Measurements from ENCODE around the gene HOXB5. TPM values are rescaled to one million over a fixed set of nuclear protein-coding genes. Genes with fewer than 3 reads are reported as not detected.

HOXB5 gene
- total and polyA plus RNA-seq, 2 of the 4 experiments (the other 2 are of a cell fraction), result 0.54 to 18.0 TPM

GRCh38 chr17:48565022-48565554 is 28.5 kb downstream of the HOXB5 start:
- Histone ChIP-seq H2BK20ac (ENCODE audit: low read depth, low read length) (peak overlapping the region; percentile 74), H2BK120ac (ENCODE audit: low read depth, low read length) (peak overlapping the region; percentile 90), H2AFZ (replicated peaks; ENCODE audit: low read length, poor library complexity) (no peak overlapping the region), H2BK15ac (ENCODE audit: low read depth, low read length) (peak overlapping the region; percentile 71; the same call in 2 of the 3 replicates), H3K18ac (ENCODE audit: low read depth, low read length) (peak overlapping the region; percentile 63), H2BK5ac (ENCODE audit: low read depth, low read length, poor library complexity, severe bottlenecking) (peak overlapping the region; percentile 99), H3K27me3 (ENCODE audit: control insufficient read depth, insufficient read depth, low read length) (no peaks in the 10 kb centered on the region), H4K8ac (ENCODE audit: low read depth in 2 of 2, low read length in 2 of 2) (peak overlapping the region; percentile 18 to 92), H3K14ac (replicated peaks; ENCODE audit: low read depth, low read length) (peak overlapping the region; percentile 95), H3K79me1 (ENCODE audit: low read depth in 1 of 2, low read length in 2 of 2) (peaks cover 0 to 24% of the 10 kb centered on the region in 2 experiments; a peak in 2 of 4 replicates), H3K36me3 (ENCODE audit: control insufficient read depth, insufficient read depth, low read length) (peaks cover 39% of the 10 kb centered on the region; the same call in 1 of the 2 replicates), H3K4me3 (ENCODE audit: insufficient read depth, low read depth, low read length) (peak overlapping the region; percentile 46), H2AK5ac (ENCODE audit: low read depth, low read length) (peak overlapping the region; percentile 94), H3K4me2 (ENCODE audit: low read depth, low read length) (peak overlapping the region; percentile 98), H3K23ac (ENCODE audit: low read depth, low read length) (peak overlapping the region; percentile 99), H3K27ac (ENCODE audit: insufficient read depth, low read length) (peak overlapping the region; percentile 93), H3K4me1 (ENCODE audit: control insufficient read depth, insufficient read depth, low read length) (peaks cover 67% of the 10 kb centered on the region), H2AK9ac (replicated peaks; ENCODE audit: low read depth, low read length, poor library complexity) (peak overlapping the region; percentile 59), H3K56ac (ENCODE audit: extremely low read depth, insufficient read depth, low read length) (peak overlapping the region; percentile 84; the same call in 1 of the 2 replicates), H4K5ac (ENCODE audit: low read depth, low read length) (peak overlapping the region; percentile 92), H3K4ac (ENCODE audit: low read depth, low read length) (peak overlapping the region; percentile 99), H3K9ac (ENCODE audit: low read depth, low read length) (peak overlapping the region; percentile 92), H3K9me3 (ENCODE audit: control insufficient read depth, insufficient read depth, low read length) (no peaks in the 10 kb centered on the region), H3K9me1 (ENCODE audit: insufficient read depth, low read length) (peaks cover 23% of the 10 kb centered on the region), H4K20me1 (ENCODE audit: insufficient read depth, low read length) (peaks cover 34% of the 10 kb centered on the region), H4K91ac (ENCODE audit: insufficient read depth, low read depth, low read length) (peak overlapping the region; percentile 96)
- ChIA-PET CTCF (no interaction called here), POLR2A (ENCODE audit: unreplicated experiment) (interaction anchor here (0.6 to 1.3 kb wide), 2 partner anchors 24 to 28 kb away, joined by 3 to 4 read pairs; partner anchors contain the start of gene HOXB5)
- no CpG with 5 or more reads among the region's 2 CpGs for WGBS, 2 experiments (ENCODE audit: extremely low coverage in 2 of 2, insufficient read length in 1 of 2)
- dilution Hi-C loops (cut with HindIII; ENCODE audit: low sequenced_read_pairs, unreplicated experiment) (no loop called here), intact Hi-C loops (cut with micrococcal nuclease) (no loop called here), in situ Hi-C loops (cut with MboI; ENCODE audit: low sequenced_read_pairs) (no loop called here)
- no TSS peak for BruUV-seq (replicated peaks)
- TF ChIP-seq NFE2L2 (IDR thresholded peaks at IDR 0.05; ENCODE audit: low read depth, low read length) (no peak), RFX5 (IDR thresholded peaks at IDR 0.05; ENCODE audit: low read depth, low read length) (no peak), ELK1 (IDR thresholded peaks at IDR 0.05; ENCODE audit: borderline replicate concordance, low read depth, low read length) (no peak), CTCF (conservative IDR thresholded peaks at IDR 0.05; ENCODE audit: low read depth, low read length) (no peak), MXI1 (IDR thresholded peaks at IDR 0.05; ENCODE audit: borderline replicate concordance, low read depth, low read length) (no peak), CEBPB (IDR thresholded peaks at IDR 0.05; ENCODE audit: low read depth, low read length) (no peak), FOS (IDR thresholded peaks at IDR 0.05; ENCODE audit: low read depth, low read length) (no peak), MAZ (IDR thresholded peaks at IDR 0.05; ENCODE audit: borderline replicate concordance, low read depth, low read length) (no peak), MAFK (IDR thresholded peaks at IDR 0.05; ENCODE audit: low read depth, low read length) (no peak), RCOR1 (IDR thresholded peaks at IDR 0.05; ENCODE audit: insufficient replicate concordance, low read length) (no peak)
- ATAC-seq (ENCODE audit: low read depth) (no peak), DNase-seq (no peak)
